GM21529 (cell line): Measurements from ENCODE around the gene RNF4.
A peak's percentile ranks its signal among the peaks of the same experiment; 100 is the strongest.
"Not testable (repeated sequence)": the region's sequence is repeated elsewhere in the genome, so short reads cannot be mapped to it uniquely, and the experiment has no call there.

Experiments used
- ATAC-seq: cut with Tn5 transposase; IDR thresholded peaks from one replicate; pipeline ENCODE4 v1.9.1; 2021; ENCODE audit not compliant: unreplicated experiment

RNF4 gene

GRCh38 chr4:2468456-2469191 lies at the start of gene RNF4:
TSS of gene RNF4 (plus strand) at chr4:2469106. CDS start at chr4:2490494, 21,388 bp downstream.
- ATAC-seq: peak; percentile 75

DNA sequence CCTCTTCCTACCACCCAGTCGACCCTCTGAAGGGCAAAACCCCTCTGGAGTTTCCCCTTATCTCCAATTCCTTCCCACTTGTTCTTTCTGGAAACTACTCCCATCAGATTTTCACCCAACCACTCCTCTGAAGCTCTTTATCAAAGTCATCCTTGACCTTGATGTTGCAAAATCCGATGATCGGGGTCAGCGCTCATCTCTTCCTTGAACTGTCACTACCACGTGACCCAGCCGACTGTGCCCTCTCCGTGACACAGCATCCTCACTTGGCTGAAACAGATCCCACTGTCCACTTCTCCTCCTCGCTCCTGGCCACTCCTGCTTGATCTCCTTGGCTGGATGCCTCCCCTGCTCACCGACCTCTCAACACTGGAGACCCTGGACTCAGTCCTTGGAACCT lies 49.1 kb upstream of the RNF4 start:
- no peak for ATAC-seq

DNA sequence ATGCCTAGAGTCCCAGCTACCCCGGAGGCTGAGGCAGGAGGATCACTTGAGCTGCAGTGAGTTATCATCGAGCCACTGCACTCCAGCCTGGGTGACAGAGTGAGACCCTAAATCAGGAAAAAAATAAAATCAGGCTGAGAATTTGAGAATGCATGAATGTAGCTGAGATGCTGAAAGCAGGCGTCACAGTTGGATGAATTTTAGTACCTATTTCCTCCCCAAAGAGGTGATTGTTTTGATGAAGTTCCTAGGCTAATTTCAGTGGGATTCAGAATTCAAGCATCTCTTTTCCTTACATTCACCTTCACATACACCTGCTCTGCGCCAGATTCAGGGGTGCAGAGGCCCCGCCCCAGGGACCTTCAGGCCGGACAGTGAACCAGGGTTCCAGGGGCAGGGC lies 47.0 kb upstream of the RNF4 start:
- ATAC-seq: no peak

DNA sequence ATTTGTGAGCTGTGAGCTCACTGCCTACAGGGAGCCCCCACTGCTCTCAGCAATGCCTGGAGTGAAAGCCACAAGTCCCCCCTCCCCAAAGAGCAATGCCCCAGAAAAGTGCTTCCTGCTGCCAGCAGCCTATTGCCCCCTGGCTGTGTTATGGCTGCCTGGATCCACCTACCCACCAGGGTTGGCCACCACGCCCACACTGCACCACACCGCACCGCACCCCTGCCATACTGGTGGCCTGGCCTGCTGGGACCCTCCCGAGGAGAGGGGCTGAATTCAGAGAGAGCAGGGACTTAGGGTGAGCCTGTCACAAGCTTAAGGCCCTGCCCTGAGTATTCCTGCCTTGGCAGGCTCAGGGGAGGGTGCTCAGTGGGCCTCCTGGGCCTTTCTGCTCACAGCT lies 45.8 kb upstream of the RNF4 start:
- ATAC-seq: no peak

- ATAC-seq: no peak
These were observed 45.2 kb upstream of the RNF4 start for GRCh38 chr4:2423695-2424094.

- ATAC-seq: no peak
These were observed 44.3 kb upstream of the RNF4 start for GRCh38 chr4:2424581-2424980.

GRCh38 chr4:2425386-2426068 lies 43.4 kb upstream of the RNF4 start:
- no peak for ATAC-seq

- ATAC-seq: no peak
These were observed 42.9 kb upstream of the RNF4 start for GRCh38 chr4:2426069-2426397.

DNA sequence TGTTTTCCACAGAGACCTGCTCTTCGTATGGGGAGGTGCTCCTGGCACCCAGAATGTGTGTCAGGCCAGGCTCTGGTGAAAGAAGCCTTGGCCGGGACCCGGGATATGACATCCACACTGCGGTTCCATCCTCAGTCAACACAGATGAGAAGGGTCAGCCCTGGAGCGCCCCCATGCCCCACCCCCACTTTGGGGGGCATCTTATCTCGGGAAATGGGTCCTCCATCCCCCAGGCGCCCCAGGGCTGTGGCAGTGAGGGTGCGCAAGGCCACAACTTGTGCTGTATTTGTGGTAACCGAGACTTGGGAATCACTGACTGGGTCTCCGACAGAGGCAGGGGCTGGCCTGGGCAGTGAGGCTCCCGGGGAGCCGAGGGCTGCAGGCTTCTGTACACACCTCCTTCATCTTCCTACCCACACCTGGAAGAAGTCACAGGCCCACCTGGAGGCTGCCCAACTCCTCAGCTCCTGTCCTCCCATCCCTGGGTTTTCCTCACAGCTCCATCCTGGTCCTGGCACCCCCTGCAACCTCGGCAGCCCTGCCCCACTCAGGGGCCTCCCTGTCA lies 42.1 kb upstream of the RNF4 start:
- ATAC-seq: no peak

- ATAC-seq: no peak
These were observed 41.2 kb upstream of the RNF4 start for GRCh38 chr4:2427383-2428334.

- no peak for ATAC-seq
These were observed 40.3 kb upstream of the RNF4 start for GRCh38 chr4:2428496-2429213.

GRCh38 chr4:2429945-2430757 lies 38.8 kb upstream of the RNF4 start:
- ATAC-seq: not testable (repeated sequence)

- no peak for ATAC-seq
These were observed 36.9 kb upstream of the RNF4 start for GRCh38 chr4:2432004-2432403.

DNA sequence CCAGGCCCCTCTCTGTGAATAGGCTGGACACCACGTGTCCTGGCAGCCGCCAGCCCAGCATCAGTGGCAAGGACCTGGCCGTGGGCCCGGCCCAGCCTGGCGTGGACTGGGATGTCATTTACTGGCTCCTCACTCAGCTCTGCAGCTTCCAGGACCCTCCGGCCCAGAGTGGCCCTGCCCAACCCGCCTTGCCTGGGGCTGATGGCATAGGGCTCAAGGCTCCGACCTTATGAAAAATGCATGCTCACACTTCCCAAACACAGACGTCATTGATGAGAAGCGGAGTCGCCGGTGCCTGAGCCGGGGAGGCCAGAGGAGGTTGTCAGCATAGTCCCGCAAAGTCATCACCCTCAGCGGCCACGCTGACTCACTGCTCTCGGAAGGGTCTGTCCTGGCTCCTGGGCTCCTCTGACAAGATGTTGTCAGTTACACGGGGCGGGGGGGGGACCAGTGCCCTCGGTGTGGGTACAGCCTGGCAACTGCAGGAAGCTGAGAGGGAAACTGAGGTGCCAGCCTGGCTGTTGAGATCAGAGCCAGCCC lies 35.8 kb upstream of the RNF4 start:
- no peak for ATAC-seq

DNA sequence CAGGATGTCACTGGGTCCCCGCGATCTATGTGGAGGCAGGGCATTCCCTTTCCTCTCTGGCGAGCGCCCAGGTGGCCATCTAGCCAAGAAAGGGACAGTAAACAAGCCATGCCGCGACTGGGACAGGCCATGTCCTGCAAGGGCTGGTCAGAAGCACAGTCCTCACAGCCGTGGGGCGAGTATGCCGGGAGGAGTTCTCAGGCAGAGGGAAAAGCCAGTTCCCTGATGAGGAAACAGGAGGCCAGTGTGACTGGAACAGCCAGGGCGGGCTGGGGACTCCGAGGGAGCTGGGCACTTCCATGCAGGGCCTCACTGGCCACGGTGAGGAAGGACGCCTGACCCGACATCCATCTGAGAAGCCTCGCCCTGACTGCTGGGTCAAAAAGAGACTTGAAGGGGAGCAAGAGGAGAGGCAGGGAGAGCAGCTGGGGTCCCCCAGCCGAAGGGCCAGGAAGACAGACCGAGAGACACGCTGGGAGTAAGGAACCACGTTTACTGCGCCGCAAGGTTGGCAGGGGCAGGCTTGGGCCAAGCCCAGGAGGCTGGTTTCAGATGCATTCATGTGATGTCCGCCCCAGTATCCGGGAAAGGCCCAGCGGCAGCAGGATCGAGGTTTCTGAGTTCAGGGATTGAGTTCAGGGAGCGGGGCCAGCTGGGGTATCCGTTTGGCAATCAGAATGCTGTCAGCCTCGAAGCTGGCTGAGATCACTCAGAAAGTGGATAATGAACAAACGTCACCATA lies 35.1 kb upstream of the RNF4 start:
- no peak for ATAC-seq

DNA sequence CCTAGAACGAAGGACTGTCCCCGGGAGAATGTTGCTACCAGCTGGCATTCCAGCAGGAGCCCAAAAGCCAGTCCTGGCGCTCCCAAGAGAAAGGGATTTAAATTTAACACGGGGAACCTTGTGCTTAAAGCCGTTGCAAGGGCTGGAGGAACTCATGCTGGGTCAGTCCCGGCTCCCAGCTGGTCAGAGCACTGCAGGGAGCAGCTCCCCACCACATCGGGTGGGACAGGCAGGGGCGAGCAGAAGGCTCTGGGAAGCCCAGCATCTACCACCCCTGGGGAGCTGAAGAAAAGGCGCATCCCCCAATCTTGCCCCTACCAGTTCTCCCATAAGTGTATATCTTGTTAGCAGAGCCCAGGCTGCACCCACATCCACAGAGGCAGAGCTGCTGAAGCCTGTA lies 34.5 kb upstream of the RNF4 start:
- ATAC-seq: no peak

DNA sequence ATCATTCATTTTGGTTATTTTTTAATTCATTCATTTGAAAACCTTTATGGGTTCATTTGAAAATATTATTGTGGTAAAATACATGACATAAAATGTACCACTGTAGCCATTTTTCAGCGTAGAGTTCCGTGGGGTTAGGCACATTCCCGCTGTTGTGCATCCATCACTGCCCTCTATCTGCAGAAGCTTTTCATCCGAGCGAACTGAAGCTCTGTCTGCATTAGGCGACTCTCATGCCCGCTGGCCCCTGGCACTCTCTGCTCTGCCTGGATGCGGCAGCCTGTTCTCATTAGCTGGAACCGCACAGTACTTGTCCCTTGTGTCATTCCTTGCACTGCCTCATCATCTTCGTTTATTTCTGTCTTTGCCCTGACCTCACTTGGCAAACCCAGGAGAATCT lies 32.6 kb upstream of the RNF4 start:
- ATAC-seq: no peak

GRCh38 chr4:2436761-2437474 lies 32.0 kb upstream of the RNF4 start:
- no peak for ATAC-seq
